NT2/D1 (cell line): ENCODE measurements around the gene SCAI.

Experiments used
- SUZ12 ChIP-seq: IDR thresholded peaks from 2 replicates; pipeline ENCODE4 v1.6.1; 2011; ENCODE audit not compliant: insufficient read length, insufficient read depth; ENCODE audit errors: extremely low read depth
- YY1 ChIP-seq: IDR thresholded peaks from 2 replicates; pipeline ENCODE4 v1.6.1; 2011; ENCODE audit not compliant: insufficient read length, insufficient read depth

DNA sequence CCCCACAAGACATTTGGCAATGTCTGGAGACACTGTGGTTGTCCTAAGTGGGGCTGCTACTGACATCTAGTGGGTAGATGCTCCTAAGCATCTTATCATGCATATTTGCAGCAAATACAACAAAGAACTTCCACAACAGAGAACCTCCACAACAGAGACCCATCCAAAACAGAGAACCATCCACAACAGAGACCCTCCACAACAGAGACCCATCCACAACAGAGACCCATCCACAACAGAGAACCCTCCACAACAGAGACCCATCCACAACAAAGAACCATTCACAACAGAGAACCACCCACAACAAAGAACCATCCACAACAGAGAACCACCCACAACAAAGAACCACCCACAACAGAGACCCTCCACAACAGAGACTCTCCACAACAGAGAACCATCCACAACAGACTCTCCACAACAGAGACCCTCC is 248.6 kb downstream of the SCAI start:
- no peak for TF ChIP-seq SUZ12
- TF ChIP-seq YY1: no peak
